Stimulated activated naive CD4-positive, alpha-beta T cell treated with Interleukin-2 at 50 U/mL for 16 hours (primary cell): ENCODE results near the gene LARGE2.
A peak's percentile ranks its signal among the peaks of the same experiment; 100 is the strongest.
"Not testable (repeated sequence)": the region's sequence is repeated elsewhere in the genome, so short reads cannot be mapped to it uniquely, and the experiment has no call there.

ENCODE experiments used
- DNase-seq: peaks from one replicate; lab custom pipeline; 2025; lab: John Stamatoyannopoulos, UW

LARGE2 gene

DNA sequence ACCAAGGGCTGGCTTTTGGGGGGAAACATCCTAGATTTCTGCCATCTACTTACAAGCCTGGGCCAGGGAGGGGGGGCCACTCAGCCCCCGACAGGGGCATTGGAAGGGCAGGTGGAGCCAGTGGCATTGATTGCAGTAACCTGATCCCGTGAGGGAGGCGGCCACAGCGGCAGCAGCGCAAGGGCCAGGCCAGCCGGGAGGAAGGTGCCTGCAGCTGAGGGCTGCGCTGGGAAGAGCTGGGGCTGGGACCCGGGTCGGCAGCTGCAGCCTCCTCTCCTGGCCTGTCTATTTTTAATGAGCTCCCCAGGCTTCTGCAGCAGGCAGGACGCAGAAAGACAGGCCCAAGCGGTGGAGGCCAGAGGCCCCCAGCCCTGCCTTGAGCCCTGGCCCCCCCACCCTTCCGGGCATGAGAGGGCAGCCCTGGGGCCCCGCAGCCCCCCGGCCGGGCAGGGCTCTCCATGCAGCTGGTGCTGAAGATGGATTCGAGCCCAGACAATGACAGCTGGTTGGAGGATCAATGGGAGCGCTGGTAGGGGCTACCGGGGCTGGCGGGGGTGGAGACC, 26.0 kb upstream of the LARGE2 start:
- no peak for DNase-seq

DNA sequence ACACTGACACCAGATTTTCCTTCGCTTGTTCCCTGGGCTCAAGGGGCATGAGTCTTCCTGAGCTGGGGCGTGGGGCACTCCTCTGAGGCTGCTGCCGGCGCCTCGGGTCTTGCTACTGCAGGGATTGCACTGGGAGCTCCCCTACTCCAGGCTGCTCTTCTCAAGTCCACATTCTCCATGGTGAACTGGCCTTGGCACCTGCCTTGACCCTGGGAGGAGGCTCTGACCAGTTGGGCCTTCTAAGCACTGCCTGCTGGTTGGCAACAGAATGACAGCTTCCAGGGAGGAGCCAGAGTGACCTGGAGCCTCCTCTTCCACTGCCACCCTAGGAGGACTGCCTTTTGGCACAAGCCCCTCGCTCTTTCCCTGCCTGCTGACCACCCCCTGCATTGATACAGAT, 24.9 kb upstream of the LARGE2 start:
- DNase-seq: no peak

DNA sequence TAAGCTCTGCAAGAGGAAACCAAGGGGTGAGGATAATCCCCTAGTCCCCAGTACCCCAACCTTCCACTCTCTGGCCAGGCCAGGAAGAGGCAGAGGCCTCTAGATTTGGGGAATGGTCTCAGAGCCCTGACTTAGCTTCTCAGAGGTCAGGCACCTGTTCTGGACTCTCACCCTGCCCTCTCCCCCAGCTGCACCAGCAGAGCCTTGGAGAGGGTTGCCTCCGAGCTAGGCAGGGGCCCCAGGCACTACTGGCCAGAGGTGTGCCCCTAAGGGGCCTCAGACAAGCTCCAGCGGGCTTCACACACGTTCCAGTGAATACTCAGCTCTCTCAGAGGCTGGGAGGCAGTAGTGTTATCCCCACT, 23.4 kb upstream of the LARGE2 start:
- no peak for DNase-seq

DNA sequence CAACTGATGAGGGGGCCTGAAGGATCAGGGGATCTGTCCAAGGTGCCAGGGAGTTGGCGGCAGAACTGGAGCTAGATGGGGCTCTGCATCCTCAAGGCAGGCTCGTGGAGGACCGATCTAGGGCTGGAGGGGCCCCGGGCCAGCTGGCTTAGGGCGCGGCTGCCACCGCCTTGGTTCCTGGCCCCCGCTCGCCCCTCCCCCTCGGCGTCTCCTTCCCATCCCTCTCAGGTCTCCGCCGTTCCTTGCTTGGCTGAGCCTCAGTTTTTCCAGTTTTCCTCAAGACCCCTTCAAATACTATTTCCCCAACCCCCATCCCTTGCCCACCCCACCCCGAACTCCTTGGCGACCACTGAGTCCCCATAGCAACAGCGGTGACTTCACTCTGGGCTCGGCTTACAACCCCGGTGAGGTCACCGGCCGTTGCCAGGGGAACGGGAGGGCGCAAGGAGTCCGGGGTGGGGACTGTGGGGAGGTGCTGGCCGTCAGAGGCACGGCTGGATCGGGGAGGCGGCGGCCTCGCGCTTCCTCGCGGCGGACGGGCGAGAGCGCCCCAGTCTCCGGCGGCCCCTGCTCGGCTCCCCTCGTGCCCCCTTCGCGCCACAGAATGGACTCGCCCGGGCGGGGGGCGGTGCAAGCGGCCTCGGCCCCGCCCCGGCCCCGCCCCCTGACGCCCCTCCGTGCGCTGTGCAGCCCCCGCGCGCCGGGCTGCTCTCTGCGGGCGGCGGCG, 22.8 kb upstream of the LARGE2 start:
- peak; percentile 62 for DNase-seq

DNA sequence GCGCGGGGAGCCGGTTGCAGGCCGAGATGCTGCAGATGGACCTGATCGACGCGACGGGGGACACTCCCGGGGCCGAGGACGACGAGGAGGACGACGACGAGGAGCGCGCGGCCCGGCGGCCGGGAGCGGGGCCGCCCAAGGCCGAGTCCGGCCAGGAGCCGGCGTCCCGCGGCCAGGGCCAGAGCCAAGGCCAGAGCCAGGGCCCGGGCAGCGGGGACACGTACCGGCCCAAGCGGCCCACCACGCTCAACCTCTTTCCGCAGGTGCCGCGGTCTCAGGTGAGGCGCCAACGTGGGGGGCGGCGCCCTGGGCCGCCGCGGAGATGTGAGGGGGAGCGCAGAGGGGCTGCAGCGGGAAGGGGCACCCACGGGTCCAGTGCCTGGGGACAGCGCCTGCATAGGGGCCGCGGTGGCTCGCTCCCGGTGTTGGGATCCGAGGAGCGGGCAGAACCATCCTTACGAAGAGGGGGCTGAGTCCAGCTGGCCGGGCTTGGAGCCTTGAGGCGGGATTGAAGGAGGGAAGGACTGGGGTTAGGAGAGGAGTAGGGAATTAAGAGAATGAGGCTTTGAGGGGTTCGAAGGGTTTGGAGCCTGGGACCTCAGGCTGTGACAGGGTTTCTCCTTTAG, 22.2 kb upstream of the LARGE2 start:
- not testable (repeated sequence) for DNase-seq

DNA sequence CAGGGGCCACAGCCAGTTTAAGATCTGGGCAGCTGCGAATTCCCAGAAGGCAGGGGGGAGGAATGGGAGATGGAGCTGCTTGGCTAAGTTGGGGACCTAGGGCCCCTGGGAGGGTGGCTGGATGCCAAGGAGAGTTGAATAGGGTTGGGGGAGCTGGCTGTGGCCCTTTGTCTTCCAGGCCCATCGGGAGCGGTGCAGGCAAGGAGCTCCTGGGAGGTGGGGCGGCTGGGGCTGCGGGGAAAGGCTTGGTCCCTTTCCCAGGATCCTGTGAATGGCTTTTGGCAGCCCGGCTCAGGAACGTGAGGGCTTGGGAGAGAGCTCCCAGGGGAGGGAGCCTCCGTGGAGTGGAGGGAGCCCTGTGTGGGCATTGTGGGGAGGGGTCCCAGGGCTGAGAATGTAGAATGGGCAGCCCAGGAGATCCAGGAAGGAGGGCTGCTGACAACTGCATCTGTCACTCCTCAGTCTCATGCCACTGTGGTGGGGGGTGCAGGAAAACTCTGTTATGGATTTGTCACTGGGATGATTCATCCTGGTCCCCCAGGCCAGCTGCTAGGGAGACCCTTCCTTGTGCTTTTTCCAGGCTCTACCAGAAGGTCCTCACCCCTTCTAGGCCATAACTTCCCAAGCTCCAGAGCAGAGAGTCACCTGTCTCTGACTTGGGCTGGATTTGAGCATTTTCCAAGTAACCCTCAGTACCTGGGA, 21.4 kb upstream of the LARGE2 start:
- no peak for DNase-seq

DNA sequence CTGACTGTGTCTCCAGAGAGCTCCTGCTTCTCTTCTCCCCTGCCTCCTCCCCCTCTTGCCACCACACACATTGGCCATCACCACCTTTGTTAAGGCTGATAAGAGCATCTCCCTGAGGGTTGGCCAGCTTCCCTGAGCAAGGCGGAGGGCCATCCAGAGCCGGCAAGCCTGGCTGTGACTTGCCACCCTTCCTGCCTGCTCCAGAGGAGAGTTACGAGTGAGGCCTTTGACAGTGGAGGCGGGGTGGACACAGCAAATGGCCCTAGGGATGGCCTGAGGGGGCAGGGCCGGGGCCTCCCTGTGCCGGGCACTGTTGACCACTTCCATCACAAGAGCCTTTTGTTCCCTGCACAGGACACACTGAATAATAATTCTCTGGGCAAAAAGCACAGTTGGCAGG, 20.8 kb upstream of the LARGE2 start:
- no peak for DNase-seq

DNA sequence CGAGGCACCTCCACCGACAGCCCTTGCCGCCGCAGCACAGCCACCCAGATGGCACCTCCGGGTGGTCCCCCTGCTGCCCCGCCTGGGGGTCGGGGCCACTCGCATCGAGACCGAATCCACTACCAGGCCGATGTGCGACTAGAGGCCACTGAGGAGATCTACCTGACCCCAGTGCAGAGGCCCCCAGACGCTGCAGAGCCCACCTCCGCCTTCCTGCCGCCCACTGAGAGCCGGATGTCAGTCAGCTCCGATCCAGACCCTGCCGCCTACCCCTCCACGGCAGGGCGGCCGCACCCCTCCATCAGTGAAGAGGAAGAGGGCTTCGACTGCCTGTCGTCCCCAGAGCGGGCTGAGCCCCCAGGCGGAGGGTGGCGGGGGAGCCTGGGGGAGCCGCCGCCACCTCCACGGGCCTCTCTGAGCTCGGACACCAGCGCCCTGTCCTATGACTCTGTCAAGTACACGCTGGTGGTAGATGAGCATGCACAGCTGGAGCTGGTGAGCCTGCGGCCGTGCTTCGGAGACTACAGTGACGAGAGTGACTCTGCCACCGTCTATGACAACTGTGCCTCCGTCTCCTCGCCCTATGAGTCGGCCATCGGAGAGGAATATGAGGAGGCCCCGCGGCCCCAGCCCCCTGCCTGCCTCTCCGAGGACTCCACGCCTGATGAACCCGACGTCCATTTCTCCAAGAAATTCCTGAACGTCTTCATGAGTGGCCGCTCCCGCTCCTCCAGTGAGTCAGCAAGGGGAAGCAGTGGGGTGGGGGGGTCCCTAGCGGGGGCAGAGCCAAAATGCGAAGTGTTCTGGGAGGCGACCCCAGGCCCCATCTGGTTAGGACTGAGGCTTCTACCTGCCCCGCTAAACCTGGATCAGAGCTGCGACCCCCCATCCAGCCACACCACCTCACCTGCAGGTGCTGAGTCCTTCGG, 19.7 kb upstream of the LARGE2 start:
- no peak for DNase-seq

DNA sequence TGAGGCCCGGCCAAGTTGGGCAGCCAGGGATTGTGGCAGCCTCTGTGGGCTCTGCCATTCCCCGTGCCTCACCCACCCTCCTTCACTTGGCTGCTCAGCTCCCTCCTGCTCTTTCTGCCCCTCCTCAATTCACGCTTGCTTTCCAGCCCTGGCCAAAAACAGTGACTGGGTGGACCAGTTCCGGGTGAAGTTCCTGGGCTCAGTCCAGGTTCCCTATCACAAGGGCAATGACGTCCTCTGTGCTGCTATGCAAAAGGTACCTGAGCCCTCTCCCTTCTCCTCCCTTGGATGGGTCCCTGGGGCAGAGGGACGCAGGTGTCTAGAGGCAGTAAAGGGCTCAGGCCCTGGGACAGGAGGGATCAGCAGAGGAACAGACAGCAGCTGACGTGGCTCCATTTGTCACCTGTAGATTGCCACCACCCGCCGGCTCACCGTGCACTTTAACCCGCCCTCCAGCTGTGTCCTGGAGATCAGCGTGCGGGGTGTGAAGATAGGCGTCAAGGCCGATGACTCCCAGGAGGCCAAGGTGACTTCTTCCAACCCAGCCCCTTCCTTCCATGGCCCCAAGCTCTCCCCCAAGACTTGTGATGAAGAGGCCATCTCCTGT, 18.0 kb upstream of the LARGE2 start:
- no peak for DNase-seq

DNA sequence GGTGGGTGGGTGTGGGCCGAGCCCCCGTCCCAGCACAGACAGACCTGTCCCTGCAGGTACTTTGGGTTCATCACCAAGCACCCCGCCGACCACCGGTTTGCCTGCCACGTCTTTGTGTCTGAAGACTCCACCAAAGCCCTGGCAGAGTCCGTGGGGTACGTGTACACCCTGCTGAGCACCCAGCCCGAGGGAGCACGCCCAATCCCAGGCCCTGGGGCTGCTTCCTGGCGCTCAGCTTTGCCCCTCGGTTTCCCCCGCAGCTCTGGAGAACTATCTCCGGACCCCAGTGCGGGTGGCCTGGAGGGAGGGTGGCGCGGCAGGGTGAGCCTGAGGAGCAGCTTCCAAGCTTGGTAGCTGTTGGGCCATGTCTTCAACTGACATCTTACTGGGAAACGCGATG, 17.4 kb upstream of the LARGE2 start:
- DNase-seq: no peak

DNA sequence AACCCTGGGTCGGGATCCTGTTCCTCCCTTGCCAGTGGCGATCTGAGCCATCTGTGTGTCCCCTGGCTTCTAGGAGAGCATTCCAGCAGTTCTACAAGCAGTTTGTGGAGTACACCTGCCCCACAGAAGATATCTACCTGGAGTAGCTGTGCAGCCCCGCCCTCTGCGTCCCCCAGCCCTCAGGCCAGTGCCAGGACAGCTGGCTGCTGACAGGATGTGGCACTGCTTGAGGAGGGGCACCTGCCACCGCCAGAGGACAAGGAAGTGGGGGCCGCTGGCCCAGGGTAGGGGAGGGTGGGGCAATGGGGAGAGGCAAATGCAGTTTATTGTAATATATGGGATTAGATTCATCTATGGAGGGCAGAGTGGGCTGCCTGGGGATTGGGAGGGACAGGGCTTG, 16.9 kb upstream of the LARGE2 start:
- not testable (repeated sequence) for DNase-seq

DNA sequence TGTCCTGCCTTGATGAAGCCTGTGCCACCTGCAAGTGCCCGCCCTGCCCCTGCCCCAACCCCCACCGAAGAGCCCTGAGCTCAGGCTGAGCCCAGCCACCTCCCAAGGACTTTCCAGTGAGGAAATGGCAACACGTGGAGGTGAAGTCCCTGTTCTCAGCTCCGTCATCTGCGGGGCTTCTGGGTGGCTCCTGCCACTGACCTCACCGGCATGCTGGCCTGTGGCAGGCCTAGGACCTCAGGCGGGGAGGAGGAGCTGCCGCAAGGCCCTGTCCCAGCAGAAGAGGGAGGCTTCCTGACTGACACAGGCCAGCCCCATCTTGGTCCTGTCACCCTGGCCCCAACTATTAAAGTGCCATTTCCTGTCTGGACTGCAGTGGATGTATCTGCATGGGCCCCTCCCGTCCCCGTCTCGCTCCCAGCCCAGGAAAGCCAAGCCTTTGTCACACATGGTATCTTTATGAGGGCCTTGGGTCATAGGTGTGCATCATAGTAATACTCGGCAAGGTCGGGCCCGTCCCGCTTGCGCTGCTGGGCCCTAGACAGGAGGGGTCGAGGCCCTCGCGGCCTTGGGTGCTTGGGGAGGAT, 16.3 kb upstream of the LARGE2 start:
- no peak for DNase-seq

DNA sequence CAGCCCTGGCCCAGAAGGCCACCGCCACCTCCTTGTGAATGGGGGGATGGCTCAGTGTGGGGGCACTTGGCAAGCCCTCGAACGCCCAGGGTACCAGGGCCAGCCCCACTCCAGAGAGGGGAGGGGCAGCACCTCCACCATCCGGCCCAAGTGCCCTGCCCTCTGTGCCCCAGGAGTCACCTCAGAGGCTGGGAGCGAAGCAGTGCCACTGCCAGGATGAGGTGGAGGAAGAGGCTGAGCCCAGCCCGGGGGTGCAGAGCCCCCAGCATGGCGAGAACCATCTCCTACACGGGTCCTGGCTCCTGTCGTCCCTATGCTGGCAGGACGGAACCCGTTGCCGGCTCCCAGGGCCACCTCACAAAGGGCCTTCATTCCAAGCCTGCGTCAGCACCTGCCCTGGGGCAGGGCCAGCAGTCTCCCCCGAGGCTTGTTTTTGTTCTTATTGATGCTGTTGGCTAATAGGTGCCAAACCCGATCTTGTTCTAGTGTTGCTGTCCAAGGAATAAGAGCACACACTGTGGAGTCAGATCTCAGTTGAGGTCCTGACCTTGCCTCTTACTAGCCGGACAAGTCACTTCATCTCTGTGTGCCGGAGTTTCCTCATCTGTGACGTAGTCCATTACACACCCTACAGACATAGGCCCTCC, 15.4 kb upstream of the LARGE2 start, which contains the start of gene FREY1:
Gene FREY1 (minus strand): TSS at position 307 of the 647 bp plus-strand sequence. CDS start 26 bp downstream, at position 281.
- DNase-seq: no peak

DNA sequence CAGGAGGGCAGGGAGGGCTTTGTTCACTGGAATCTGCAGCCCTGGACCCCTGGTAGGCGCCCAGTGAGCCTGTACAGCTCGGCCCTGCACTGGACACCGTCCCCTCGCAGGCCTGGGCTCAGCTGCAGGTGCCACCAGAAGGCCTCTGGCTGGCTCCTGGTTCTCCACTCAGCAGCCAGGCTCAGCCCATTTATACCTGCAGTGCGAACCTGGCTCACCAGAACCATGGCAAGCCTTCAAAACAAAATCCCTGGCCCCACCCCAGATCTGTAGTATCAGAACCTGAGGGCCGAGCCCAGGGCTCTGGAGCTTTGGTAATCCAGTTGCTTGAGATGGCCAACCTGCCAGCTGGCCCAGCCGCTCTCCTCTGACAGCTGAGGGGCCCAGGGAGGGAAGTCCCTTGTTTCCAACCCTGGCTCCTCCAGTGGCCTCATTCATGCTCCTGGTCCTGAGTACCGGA, 14.5 kb upstream of the LARGE2 start:
- no peak for DNase-seq

DNA sequence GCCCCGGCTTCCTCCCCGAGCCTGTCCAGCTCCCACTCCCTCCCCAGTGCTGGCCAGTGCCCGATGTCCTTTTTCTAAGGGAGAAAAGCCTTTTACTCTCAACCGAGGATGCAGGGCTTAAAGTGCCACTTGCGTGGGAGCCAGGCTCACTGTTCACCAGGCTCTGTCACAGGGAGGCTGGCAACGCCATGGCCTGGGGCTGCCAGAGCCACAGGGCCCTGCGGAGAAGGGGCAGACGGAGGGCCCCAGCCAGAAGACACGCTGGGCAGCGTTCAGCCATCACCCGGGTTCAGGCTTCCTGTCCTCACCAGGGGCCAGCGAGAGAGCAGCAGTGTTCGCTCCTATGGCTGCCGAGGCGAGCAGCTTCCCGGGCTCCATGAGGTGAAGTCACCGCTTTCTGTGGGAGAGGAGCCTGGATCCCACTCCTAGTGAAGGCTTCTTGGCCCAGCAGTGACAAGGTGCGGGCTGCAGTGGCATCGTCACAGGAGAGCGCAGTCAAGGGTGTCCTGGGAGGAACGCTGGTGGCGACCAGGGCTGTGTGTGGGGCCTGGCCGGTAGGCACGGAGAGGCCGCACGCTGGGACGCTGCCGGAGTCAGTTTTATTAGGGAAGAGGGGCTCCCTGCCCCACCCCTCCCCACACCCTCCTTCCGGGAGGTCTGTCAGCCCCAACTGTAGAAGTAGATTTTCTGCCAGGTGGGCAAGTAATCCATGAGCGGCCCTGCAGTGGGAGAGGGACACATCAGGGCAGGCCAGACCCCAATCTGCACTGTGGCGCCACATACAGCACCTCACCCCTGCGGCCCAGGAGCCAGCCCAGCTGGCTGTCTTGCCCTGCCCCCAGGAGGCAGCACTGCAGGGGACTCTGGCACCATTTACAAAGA, 12.6 kb upstream of the LARGE2 start:
- DNase-seq: no peak

DNA sequence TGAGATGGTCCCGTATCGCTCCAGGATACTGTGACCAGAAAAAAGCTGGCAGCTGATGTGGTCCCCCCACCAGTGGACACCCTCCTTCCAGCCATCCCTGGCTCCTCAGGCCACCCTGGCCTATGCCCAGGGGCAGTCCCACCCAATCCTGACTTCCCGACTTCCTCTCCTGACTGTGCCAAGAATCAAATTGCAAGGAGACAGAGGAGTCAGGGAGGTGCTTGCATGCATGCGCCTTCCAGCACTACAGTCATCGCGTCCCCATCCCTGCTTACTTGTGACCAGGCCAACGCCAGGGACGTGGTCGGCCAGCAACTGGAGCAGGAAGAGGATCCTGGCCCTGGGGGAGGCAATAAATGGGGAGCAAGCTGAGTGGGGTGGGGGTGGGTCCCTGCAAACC, 11.8 kb upstream of the LARGE2 start:
- DNase-seq: no peak

DNA sequence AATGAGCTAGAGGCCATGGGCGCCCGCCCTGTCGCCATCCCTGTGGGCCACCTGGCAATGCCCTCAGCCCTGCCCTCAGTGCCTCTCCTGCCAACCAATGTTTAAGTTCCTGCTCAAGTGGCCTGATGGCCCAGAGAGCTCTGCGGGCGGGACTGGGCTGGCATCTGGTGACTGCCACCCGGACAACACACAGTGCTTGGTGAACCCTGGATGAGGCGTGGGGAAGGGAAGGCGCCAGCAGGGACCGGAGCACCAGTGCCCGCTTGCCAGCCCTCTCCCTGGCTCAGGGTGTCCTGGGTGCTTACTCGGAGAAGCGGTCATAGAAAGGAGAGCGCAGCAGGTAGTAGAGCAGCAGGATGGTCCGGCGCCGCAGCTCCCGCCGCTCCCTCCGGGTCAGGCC, 8.9 kb upstream of the LARGE2 start:
- no peak for DNase-seq

DNA sequence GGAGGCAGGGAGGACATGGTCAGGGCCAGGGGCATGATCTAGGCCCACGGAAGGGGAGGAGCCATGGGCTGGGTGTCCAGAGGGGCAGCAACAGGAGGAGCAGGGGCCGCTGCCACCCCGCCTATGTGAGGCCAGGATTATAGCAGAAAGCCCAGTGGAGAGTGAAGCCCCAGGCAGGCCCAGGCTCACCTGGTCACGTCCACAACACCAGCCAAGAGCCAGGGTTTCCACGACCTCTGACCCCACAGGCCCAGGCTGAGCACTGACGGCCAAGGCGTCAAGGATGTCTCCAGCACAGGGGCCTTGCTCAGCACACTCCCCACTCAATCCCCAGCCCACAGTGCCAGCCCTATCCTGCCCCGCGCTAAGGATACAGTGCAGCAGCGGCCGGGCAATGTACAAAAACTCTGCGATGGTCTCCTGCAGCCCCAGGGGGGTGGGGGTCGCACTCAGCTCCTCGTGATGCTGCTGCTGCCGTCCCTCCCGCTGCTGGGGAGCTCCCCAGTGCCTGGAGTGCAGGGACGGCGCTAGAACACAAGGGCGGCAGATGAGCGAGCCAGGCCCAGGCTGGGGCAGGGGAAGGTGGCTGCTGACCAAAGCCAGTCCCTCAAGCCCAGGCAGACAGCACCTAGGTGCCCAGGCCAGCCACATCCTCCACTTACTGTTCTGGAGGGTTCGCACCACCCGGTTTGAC, 8.4 kb upstream of the LARGE2 start:
- no peak for DNase-seq

DNA sequence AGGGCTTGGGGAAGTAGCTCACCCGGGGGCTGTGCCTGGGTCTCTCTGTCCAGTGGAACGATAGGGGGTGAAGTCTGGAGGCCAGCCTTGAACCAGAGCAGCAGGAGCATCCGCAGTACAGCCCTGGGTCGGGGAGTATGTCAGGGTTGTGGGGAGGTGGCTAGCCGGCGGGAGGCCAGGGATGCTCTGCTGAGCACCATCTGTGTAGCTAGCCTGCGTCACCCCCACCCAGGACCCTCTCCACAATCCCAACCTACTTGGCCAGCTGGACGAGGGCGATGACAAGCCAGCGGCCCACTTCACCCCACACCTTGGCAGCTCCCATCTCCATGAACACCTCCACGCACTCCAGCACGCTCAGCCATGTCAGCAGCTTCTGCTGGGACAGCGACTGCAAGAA, 7.0 kb upstream of the LARGE2 start:
- no peak for DNase-seq
